Tibial artery (tissue), 4 donors: ENCODE data around the gene CRYGD.
"Not testable (repeated sequence)": the region's sequence is repeated elsewhere in the genome, so short reads cannot be mapped to it uniquely, and the experiment has no call there.

ENCODE experiments used
- DNase-seq, 2 donors: peaks; one replicate each; pipeline ENCODE4 v3.0.0-alpha.2; 2019
- H3K27ac ChIP-seq, 2 donors: fragments of 200-600 bp; sonication (generic) in 1 of 2; 1 replicate in 1 of 2; 2 replicates in 1 of 2; pipeline ENCODE4 v1.5.1; 2018 to 2019; ENCODE audit warnings: mild to moderate bottlenecking in 1 of 2
- H3K27me3 ChIP-seq, 2 donors: fragments of 200-600 bp; sonication (generic) in 1 of 2; one replicate each; pipeline versions ENCODE4 v1.5.1 to v1.6.0; 2016 to 2019
- H3K36me3 ChIP-seq, 3 donors: fragments of 200-600 bp; sonication (generic) in 2 of 3; one replicate each; pipeline ENCODE4 v1.5.1; 2016 to 2019; ENCODE audit warnings: mild to moderate bottlenecking in 2 of 3
- H3K4me1 ChIP-seq, 4 donors: fragments of 200-600 bp; sonication (generic) in 2 of 4; 1 replicate in 3 of 4; 2 replicates in 1 of 4; pipeline ENCODE4 v1.5.1; 2016 to 2019
- H3K4me3 ChIP-seq, 2 donors: fragments of 200-600 bp; sonication (generic) in 1 of 2; 1 replicate in 1 of 2; 2 replicates in 1 of 2; pipeline ENCODE4 v1.5.1; 2018 to 2019; ENCODE audit warnings: mild to moderate bottlenecking in 2 of 2
- H3K9me3 ChIP-seq, 3 donors: fragments of 200-600 bp; sonication (generic) in 1 of 3; one replicate each; pipeline ENCODE4 v1.5.1; 2016 to 2019
- intact Hi-C: fragments of 100-400 bp; cut with DNase I; formaldehyde crosslinking; loops from one replicate; pipeline ENCODE4 v1.15.0; 2023; ENCODE audit warnings: low total_unique reads
- TF ChIP-seq, protein P1 (sequence below), 2 experiments: fragments of 200-600 bp in 1 of 2; fragments of 450-650 bp in 1 of 2; IDR thresholded peaks; one replicate each; pipeline ENCODE4 v1.5.1; 2017 to 2019; ENCODE audit warnings: antibody characterized with exemption in 2 of 2, mild to moderate bottlenecking in 1 of 2, moderate library complexity in 1 of 2

CRYGD gene

DNA sequence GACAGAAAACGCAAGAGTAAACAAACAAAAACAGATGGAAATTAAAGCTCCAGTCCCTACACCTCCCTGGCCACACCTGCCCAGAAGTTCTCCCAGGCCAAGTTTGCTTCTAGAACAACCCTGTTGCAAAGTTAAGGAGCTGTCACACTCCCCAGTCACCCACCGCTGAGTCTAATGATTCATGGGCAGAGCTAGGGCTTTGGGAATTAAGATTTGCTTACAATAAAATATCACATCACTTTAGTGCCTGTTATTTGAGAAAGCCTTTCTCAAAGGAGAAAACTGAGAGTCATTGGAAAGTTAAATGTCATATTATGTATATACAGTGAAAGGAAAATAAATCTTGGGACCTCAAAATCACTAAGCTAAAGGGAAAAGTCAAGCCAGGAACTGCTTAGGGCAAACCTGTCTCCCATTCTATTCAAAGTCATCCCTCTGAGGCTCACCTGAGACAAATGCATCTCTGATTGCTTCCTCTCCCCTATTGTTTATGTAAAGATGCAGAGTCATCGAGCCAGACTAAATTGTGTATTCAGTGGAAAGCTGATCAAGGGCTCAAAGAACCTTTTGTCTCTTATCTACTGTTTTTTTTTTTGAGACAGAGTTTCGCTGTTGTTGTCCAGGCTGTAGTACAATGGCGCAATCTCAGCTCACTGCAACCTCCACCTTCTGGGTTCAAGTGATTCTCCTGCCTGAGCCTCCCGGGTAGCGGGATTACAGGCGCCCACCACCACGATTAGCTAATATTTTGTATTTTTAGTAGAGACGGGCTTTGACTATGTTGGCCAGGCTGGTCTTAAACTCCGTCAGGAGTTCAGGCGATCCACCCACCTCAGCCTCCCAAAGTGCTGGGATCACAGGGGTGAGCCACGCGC lies 18.8 kb upstream of the CRYGD start:
- Histone ChIP-seq H3K4me1 (no peaks in the 10 kb centered on the region), H3K4me3 (no peak overlapping the region), H3K27me3 (no peaks in the 10 kb centered on the region), H3K36me3 (no peaks in the 10 kb centered on the region), H3K9me3 (no peaks in the 10 kb centered on the region), H3K27ac (no peak overlapping the region)
- intact Hi-C loops, result no loop called here
- DNase-seq, result no peak
- TF ChIP-seq, protein P1, sequence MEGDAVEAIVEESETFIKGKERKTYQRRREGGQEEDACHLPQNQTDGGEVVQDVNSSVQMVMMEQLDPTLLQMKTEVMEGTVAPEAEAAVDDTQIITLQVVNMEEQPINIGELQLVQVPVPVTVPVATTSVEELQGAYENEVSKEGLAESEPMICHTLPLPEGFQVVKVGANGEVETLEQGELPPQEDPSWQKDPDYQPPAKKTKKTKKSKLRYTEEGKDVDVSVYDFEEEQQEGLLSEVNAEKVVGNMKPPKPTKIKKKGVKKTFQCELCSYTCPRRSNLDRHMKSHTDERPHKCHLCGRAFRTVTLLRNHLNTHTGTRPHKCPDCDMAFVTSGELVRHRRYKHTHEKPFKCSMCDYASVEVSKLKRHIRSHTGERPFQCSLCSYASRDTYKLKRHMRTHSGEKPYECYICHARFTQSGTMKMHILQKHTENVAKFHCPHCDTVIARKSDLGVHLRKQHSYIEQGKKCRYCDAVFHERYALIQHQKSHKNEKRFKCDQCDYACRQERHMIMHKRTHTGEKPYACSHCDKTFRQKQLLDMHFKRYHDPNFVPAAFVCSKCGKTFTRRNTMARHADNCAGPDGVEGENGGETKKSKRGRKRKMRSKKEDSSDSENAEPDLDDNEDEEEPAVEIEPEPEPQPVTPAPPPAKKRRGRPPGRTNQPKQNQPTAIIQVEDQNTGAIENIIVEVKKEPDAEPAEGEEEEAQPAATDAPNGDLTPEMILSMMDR (IDR thresholded peaks at IDR 0.05), result no peak

- Histone ChIP-seq H3K36me3 (no peaks in the 10 kb centered on the region), H3K27me3 (no peaks in the 10 kb centered on the region), H3K27ac (no peak overlapping the region), H3K4me1 (no peaks in the 10 kb centered on the region), H3K9me3 (no peaks in the 10 kb centered on the region), H3K4me3 (no peak overlapping the region)
- DNase-seq, result no peak
- TF ChIP-seq, protein P1 (IDR thresholded peaks at IDR 0.05), result no peak
- intact Hi-C loops, result no loop called here
Observed at GRCh38 chr2:208142240-208142924, 18.1 kb upstream of the CRYGD start.

GRCh38 chr2:208139447-208139846 lies 15.1 kb upstream of the CRYGD start:
- Histone ChIP-seq H3K27ac (no peak overlapping the region), H3K27me3 (peaks cover 0 to 4% of the 10 kb centered on the region in 2 donors), H3K4me1 (no peaks in the 10 kb centered on the region), H3K36me3 (no peaks in the 10 kb centered on the region), H3K4me3 (no peak overlapping the region), H3K9me3 (no peaks in the 10 kb centered on the region)
- DNase-seq, result no peak
- intact Hi-C loops, result no loop called here
- TF ChIP-seq, protein P1 (IDR thresholded peaks at IDR 0.05), result no peak

DNA sequence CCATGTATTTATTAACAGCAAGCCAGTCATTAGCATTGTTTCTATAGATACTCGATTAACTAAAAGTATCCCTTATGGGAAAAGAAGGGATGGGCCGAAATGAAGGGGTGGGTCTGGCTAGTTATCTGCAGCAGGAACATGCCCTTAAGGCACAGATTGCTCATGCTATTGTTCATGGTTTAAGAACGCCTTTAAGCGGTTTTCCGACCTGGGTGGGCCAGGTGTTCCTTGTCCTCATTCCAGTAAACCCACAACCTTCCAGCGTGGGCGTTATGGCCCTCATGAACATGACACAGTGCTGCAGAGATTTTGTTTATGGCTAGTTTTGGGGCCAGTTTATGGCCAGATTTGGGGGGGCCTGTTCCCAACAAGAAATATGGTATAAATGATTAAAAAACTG lies 14.0 kb upstream of the CRYGD start:
- H3K4me3 ChIP-seq, H3K4me1 ChIP-seq, H3K27ac ChIP-seq, H3K9me3 ChIP-seq, DNase-seq, intact Hi-C loops, H3K27me3 ChIP-seq, H3K36me3 ChIP-seq: not testable (repeated sequence)

GRCh38 chr2:208136716-208137094 lies 12.4 kb upstream of the CRYGD start:
- TF ChIP-seq, protein P1 (IDR thresholded peaks at IDR 0.05), result no peak
- peaks cover 0 to 4% of the 10 kb centered on the region in 2 donors for H3K27me3 ChIP-seq
- DNase-seq, result no peak
- no peak overlapping the region for H3K27ac ChIP-seq
- no peaks in the 10 kb centered on the region for H3K9me3 ChIP-seq
- intact Hi-C loops, result no loop called here
- H3K4me1 ChIP-seq, result no peaks in the 10 kb centered on the region
- H3K4me3 ChIP-seq, result no peak overlapping the region
- no peaks in the 10 kb centered on the region for H3K36me3 ChIP-seq
